ENCODE results near the gene TCFL5. TPM values are rescaled to one million over a fixed set of nuclear protein-coding genes. Genes with fewer than 3 reads are reported as not detected.

Gene TCFL5
- 11.7 and 12.6 TPM in 2 replicates for total RNA-seq (2014; rRNA removed; shearing (Covaris generic))

DNA sequence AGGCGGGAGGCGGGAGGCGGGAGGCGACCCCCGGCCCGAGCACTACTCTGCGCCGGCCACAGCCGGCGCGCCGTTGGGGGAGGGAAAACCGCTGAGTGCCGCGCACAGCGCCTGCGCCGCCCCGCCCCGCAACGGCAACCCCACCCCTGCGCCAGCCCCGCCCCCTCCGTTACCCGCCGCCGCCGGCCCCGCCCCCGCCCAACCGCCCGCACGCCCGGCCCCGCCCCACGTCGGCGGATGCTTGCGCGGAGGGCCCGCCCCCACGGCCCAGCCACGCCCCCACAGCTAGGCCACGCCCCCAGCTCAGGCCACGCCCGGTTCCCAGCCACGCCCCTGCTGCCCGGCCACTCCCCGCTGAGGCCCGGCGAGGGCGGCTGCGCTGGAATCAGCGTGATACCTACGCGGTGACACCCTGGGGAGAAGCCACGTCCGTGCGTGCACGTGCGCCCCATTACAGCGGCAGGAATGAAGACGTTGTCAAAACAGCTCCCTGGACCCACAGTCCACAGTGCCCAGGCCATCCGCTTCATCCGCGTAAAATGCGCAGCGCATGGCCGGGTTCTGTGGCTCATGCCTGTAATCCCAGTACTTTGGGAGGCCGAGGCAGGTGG is at the start of gene TCFL5:
Gene TCFL5, minus strand, starts transcription at position 97 of the 611 bp plus-strand sequence. CDS start 152 bp downstream, outside the sequence.
- peak; percentile 83 for DNase-seq (ENCODE audit: low read depth)

DNA sequence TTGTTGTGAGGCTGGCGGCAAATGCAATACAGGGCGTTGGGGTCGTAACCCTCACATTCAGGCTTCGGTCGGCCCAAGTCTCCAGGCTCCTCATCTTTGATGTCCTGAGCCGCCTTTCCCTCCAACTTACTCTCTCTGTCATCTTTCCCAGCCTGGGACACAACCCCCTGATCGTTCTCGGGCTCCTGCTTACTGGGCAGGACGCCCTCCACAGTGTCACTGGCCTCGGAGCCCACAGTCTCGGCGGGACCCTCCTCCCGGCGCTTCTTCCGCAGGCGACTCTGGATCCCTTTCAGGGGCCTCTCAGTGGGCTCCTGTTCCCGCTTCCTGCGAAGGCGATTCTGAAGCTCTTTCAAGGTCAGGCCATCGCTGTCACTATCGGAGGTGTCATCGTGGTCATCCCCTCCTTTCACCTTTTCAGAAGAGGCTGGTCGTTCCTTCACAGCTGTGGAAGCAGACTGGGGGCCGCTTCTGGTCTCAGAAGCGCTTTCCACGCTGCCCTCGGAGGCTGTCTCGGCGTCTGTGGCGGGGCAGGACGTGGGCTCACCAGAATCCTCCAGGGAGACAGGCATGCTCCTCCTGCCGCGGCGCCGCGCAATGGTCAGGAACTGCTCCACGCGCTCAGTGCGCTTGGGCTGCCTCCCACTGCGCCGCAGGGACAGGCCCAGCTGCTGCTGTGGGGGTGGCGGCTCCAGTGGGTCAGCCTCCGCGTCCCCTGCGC is 49.3 kb upstream of the TCFL5 start:
- DNase-seq (ENCODE audit: low read depth) = no peak

DNA sequence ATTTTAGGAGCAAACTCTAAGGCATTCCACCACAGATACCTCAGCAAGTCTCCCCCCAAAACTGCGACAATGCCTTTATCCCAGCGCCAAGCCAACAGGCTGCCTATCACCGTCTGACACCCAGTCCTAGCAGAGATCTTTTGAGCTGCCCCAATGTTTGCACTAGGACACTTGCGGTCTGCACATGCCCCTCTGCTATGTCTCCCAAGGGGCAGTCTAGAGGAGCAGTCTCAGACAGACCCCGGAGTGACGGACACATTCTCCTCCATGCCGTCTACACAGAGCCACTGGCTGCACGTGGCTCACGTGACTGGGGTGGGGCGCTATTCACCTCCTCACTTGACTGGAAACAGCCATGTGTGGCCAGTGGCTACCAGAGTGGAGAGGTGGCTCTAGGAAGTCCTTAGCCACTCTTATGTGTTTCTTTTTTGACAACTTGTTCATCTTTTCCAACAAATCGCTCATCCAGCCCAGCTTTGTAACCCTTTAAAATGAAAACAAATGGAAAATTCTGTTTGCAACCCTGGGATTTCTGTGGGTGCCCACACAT is 48.7 kb upstream of the TCFL5 start:
- no peak for DNase-seq (ENCODE audit: low read depth)

DNA sequence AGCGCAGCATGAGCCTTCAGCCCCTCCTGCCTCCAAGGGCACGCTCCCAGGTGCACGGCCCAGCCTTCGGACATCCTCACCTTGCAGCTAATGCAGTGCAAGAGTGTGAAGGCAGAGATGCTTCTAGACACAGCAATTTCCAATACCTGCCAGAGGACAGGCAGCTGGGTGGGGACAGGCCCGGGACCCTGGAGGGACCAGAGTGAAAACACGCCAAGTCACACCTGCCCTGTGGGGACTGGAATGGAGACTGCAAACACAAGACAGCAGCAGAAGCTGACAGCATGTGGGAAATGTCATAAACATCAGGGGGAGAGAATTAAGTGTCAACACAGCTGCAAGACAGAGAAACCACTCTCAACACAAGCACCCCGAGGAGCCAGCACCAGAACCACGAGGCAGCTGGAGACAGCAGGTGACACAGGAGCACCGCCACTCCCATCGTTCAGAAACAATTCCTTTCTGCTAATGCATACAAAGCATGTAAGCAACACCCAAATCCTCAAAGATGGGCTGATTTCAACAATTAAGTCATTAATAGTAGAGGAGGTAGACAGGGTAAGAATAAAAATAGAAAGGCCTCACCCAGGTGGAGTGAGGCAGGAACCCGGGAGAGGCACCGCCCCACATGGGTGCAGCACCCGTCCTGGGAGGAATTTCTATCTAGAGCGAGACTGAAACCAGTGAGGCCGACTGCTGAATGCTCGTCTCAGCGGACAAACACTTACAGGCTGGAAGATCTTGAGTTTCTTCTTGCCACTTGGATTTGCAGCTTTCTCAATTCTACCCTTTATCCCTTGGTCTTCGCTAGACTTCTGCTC is 47.6 kb upstream of the TCFL5 start:
- no peak for DNase-seq (ENCODE audit: low read depth)

DNA sequence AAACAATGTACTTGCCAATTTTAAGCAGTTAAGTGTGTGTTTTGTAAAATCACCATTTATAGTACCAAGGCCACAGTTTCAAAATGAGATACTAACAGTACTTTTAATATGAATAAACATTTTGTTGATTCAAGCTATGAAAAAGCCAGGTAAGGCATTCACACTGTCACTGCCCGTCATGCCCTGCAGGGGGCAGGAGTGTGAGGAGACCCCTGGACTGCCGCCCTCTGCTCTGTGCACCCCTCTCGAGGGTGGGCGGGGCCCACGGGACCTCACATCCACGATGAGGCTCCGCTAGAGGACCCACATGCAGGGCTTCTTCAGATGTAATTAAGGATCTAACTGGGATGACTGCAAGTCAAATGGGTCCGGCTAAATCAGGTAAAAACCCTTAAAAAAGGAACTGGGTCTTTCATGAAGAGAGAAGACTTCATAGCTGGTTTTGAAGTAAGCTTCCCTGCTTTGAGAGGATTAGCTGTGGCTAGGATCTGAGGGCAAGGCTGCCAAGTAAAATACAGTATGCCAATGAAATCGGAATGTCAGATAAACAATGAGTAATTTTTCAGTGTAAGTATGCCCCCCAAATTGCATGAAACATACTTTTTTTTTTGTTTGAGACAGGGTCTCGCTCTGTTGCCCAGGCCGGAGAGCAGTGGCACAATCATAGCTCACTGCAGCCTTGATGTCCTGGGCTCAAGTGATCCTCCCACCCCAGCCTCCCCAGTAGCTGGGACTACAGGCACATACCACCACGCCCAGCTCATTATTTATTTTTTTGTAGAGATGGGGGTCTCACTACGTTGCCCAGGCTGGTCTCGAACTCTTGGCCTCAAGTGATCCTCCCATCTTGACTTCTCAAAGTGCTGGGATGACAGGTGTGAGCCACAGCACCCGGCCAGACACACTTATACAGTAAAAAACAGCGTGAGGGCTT is 46.0 kb upstream of the TCFL5 start:
- no peak for DNase-seq (ENCODE audit: low read depth)

DNA sequence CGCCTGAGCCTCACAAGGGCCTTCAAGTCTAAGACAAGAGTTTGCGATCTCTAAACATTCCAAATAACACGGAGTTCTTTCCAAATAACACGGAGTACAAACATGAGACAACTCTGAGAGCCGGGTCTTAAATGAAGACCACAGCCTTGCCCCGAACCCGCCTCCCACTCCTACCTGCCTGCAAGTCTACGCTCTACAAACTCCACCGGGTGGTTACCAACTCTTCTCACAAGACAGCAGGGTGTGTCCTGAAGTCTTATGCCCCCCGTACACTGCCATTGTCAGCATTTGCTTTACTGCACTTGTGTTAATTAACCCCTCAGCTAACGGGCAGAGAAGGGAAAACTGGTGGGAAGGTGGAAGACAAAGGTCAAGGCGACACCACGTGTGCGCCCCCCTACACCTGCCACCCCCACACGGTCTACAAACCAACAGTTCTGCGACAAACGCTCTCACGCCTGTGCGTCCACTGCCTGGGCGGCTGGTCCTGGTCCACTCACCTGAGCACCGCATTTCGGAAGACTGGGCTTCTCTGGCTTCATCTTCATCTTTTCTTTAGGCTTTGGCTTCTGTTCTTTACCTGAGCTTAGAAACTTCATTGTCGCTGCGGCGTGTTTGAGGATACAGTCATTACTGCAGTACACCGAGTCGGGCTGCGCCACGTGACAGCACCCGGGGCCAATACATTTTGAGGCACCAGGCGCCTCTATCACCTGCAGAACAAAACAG is 45.2 kb upstream of the TCFL5 start:
- no peak for DNase-seq (ENCODE audit: low read depth)

DNA sequence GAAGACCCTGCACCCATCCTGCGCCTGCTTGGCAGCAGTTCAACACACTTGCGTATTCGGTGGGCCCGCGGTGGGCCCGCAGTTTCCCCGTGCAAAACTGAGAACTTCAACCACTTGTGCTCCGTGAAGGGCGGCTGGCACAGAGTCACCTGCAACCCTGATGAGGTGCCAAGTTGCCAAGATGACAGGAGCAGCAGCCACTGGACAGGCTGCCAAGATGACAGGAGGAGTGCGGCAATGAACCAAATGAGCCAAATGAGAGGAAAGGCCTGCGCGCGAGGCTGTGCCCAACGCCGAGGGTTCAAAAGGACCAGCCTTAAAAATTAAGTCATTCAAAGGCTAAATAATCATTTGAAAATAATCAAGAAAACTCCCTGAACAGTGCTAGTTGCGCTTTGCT is 44.6 kb upstream of the TCFL5 start:
- DNase-seq (ENCODE audit: low read depth) = no peak

DNA sequence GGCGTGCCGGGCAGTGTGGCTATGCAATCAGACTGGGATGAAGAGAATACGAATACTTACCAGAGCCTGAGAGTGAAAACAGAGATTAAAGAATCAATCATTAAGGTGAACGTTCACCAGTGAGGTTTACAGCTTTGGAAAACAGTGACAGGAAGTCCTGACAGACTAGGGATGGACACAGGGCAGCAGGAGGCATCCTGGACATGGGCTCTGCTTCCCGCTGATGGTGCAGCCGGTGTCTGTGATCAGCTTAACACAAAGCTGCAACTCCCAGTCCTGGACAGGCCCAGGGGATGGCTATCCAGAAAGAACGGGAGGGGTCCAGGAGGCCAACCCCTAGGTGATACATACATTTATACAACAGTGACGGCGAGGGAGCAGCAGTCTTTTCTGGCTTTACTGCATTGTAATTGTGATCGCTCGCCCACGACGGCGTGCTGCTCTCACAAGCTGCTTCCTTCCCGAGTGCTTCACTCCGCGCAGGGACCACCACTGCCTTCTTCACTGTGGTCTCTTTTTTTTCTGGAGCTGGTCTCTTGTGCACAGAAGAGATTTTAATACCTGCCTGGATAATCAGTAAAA is 44.0 kb upstream of the TCFL5 start:
- DNase-seq (ENCODE audit: low read depth) = no peak

DNA sequence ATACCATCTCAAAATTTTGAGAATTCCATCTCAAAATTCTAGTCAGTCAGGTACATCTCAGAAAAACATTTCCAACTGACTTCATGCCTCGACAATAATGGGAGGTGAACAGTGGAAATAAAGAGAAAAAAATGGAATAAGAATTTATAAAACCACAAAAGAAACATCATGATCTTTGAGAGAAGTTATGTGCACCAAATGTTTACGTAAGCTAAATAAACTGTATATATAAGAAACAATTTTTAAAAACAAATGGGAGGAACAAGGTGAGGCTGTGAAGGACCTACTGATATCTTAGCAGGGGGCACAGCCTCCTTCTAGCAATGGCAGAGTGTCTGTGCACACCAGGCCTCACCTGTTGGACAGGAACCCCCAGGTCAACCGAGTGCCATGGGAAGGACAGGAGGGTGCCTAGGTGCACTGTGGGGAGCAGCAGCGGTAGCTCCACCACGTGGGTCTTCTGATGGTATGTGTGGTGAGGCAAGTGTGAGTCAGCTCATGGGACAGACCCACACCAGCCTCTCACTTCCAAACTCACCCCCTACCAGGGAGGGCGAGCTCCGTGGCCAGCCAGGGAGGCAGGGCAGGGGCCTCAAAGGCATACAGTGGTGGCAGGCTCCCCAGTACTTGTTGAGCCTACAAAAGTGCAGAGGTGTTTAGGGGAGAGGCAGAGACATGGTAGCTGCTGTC is 41.4 kb upstream of the TCFL5 start:
- peak; percentile 58 for DNase-seq (ENCODE audit: low read depth)

DNA sequence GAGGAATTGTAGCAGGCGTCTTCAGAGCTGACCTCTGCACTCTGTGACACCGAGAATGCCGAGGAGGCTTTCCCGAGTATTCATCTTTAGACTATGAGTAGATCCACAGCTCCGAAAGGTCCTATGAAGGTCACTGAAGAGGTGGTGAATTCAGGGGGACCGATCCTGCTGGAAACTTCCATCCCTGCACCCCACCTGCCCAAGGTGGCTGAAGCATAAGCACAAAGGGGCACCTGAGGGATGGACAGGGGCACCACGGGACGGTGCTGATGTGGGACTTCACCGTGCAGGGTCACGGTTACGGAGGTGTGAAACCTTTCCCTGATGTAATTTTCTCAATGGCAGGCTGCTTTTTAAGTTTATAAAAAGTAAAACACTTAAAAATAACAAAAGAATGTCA is 40.3 kb upstream of the TCFL5 start:
- DNase-seq (ENCODE audit: low read depth) = no peak

DNA sequence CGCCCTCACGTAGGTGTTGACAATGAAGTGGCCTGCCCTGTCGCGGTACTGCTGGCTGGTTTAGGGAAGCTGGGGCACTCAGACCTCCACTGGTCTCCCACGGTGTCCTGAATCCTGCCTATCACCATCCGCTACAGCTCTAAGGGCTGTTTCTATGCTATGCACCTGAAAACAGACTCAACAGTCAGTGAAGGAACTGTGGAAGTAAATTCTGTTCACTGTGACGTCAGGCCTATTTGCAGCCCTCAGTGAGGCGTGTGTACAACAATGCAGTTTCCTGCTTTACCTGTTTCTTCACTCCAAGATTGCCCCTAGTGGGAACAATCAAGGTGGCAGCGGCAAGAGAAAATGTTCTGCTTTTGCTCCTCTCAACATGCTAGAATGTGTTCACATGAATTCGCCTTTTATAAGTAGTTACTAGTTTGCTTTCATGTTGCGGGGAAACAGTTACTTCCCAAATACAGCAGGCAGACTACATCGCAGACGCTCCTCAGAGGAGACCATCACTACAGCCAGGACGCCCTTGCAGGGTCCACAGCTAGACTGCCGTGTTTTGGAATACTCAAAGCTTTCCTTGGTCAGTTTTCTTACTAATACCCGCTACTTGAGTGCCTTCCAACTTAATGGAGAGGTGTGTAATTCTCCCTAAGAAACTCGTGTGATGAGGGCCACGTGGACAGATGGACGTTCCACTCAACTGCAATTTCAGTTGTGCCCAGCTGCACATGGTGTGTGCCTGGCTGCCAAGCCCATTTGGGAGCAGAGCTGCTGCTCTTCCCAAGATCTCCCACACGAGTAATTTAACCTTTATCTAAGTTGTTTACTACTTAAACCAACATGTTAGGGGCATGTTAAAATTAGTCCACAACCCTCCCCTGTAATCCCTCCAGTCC is 39.3 kb upstream of the TCFL5 start:
- DNase-seq (ENCODE audit: low read depth) = no peak

DNA sequence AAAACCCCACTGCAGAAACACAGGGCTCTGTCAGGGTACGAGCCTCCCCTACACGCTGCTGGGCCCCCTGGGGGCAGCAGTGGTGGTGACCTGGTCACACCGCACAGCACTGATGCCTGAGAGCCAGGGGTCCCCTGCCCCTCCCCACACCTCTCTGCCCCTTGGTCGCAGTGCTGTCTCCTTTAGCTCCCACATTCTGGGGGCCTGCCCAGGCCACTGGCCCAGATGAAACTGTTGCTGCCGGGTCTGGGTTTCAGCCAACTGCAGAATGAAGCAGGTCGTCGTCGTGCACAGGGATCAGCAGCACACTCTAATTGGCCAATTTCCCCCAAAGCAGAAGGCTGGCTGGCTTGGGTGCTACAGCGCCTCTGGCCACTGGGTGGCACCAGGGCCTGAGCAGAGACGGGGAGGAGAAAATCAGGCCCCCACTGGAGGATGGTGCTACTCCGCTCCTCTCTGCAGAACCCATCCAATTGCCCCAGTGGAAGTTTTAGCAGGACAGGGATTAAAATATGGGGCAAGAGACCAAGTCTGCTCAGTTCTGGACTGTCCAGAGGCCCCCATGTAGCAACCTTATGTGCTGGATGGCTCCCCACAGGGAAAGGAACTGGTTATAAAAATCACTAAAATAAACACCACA is 38.5 kb upstream of the TCFL5 start:
- peak; percentile 72 for DNase-seq (ENCODE audit: low read depth)

DNA sequence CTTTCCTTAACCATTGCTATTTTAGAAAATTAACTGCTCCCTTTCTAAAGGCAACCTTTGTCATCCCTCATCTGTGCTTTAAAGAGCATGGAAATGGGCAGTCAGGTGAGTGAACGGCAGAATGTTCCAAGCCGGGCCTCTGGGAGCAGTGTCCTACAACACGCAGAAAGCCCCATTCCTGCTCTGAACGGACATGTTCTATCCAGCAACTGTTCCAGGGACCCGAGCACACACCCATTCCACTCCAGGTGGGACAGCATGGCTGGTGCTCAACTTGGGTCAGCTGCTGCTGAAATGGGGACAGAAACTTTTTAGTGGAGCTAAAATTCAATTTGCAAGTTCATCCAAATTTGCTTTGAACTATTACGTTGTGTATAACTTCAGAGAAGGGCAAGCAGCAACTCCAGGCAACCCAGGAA is 38.0 kb upstream of the TCFL5 start:
- no peak for DNase-seq (ENCODE audit: low read depth)

DNA sequence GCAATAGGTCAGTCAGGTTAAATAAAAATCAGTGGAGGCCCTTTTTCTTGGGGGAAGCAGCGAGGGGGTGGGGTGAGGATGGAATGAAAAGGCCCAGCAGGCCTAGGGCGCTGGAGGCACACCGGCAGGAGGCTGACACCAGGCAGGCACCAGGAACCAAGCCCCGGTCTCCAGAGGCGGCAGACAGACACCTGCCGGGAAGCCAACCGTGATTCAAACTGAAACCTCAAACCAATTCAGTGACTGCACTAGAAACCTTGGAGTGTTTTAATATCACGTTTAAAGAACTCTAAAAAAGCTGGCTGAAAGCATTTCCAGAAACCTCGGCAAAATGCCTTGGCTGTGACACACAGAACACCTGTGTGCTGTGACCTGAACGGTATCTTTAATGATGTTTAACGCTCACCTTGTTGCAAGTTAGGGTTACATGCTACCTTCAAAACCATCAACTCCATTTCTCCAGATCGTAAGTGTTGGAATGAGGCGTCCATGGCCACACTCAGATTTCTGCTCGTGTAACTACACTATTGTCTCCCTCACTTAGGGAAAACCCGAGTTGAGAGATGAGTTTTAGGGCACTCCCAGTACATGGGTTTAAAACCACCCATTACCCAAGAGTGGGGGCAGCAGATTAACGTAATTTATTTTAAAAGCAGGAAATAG is 37.5 kb upstream of the TCFL5 start:
- no peak for DNase-seq (ENCODE audit: low read depth)

DNA sequence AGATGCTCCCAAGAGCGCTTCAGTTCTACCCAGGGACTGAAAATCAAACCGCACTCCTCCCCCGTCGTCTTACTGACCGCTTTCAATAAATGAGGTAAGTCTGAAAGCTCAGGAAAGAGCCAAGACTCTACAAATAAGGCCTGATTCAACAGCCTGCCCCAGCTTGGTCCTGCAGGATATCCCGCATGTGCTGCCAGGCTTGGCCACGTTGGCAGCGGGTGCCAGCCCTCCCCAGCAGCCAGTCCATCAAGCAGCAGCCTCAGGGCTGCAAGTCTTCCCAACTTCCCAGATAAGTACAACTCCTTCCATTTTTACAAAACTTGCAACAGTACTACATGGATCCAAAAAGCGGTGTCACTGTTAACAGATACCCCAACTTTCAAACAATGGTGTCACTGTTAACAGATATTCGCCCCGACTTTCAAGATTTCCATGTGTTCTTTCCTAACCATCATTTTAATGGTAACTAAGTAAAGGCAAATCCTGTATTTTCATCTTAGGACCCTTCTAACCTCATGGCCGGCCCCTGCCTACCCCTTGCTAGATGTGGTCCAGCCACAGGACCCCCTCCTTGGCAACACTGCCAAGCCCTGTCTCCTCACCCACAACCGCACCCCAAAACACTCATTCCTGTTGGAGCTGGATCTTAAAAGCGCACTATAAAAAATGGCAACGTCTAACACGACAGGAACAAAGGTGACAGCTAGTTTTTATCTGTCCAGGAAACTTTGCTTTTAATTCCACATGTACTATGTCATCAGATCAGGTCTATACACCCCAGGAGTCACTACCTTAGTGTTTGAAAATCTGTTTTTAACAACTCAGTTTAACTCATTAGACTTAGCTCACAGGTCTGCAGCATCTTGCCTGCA is 36.7 kb upstream of the TCFL5 start:
- DNase-seq (ENCODE audit: low read depth) = no peak

DNA sequence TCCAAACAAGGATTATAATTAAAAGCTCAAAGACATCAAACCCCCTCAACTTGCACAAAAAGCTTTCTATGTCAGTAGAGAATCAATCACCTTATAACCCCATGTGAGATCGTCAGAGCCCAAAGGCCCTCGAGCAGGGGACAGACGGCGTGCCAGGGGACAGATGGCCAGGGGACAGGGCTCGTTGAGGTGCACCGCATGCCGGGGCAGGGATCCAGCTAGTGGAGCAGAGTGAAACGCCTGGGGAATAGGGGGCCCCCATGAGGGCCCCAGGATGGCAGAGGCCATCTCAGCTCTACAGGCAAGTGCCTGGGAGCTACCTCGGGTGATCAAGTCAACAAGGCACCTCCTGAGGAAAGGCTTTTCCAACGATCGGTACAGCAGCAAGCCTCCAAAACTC is 36.0 kb upstream of the TCFL5 start:
- DNase-seq (ENCODE audit: low read depth) = no peak

DNA sequence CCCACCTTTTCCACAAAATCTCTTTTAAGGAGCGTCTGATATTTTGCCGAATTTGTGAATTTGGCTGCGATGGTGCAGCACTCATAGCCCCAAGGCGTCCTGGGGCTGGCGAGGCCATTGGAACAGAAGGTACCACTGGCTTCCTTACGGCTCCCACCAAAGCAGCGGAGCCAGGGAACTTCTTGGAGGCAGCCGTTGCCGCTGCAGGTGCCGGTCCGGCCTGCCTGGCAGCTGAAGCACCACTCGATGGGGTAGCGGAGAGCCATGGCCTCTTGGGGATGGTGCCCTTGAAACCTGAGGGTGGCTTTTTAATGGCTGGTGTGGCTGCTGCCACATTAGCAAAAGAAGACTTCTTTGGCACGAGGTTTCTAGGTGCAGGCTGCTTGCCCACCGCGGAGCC is 34.9 kb upstream of the TCFL5 start:
- no peak for DNase-seq (ENCODE audit: low read depth)

Measured in Daoy (cell line).